BJ (cell line): ENCODE results near the gene CCR3. TPM values are rescaled to one million over a fixed set of nuclear protein-coding genes. Genes with fewer than 3 reads are reported as not detected.

Experiments
- CTCF ChIA-PET: fragments of 350-600 bp; formaldehyde crosslinking; extraction: SDS; loops from one replicate; lab custom pipeline; 2021; ENCODE audit warnings: antibody characterized with exemption, inconsistent platforms; lab: Yijun Ruan, JAX
- POLR2A ChIA-PET: fragments of 300-600 bp; sonication (Branson Sonifier 250); formaldehyde crosslinking; extraction: SDS; loops from one replicate; lab custom pipeline; 2021; ENCODE audit warnings: antibody characterized with exemption; lab: Charles Lee
- DNase-seq: peaks from one replicate; pipeline ENCODE4 v3.0.0-alpha.2; 2011; ENCODE audit warnings: low read depth
- H3K27me3 ChIP-seq: 2 replicates; pipeline ENCODE4 v1.6.0; 2011; ENCODE audit warnings: low read length; ENCODE audit not compliant: control insufficient read depth, insufficient read depth
- H3K36me3 ChIP-seq: 2 replicates; pipeline ENCODE4 v1.5.1; 2011; ENCODE audit warnings: low read length; ENCODE audit not compliant: control insufficient read depth, insufficient read depth
- H3K4me3 ChIP-seq: 2 replicates; pipeline ENCODE4 v1.5.1; 2011; ENCODE audit warnings: low read depth, mild to moderate bottlenecking, control low read depth, low read length
- polyA plus RNA-seq: library from polyadenylated mRNA; depleted of rRNA; stranded (reverse); fragments of >200 nt; gene quantifications from 2 replicates; pipeline ENCODE4 v1.2.3, GENCODE V29; 2011
- TF ChIP-seq, protein P1 (sequence below): IDR thresholded peaks from 2 replicates; pipeline ENCODE4 v1.5.1; 2011; ENCODE audit warnings: low read depth, mild to moderate bottlenecking, control low read depth, inconsistent platforms, low read length, moderate library complexity; ENCODE audit not compliant: insufficient read depth

The CCR3 gene
- polyA plus RNA-seq, 1 experiment, result not detected

DNA sequence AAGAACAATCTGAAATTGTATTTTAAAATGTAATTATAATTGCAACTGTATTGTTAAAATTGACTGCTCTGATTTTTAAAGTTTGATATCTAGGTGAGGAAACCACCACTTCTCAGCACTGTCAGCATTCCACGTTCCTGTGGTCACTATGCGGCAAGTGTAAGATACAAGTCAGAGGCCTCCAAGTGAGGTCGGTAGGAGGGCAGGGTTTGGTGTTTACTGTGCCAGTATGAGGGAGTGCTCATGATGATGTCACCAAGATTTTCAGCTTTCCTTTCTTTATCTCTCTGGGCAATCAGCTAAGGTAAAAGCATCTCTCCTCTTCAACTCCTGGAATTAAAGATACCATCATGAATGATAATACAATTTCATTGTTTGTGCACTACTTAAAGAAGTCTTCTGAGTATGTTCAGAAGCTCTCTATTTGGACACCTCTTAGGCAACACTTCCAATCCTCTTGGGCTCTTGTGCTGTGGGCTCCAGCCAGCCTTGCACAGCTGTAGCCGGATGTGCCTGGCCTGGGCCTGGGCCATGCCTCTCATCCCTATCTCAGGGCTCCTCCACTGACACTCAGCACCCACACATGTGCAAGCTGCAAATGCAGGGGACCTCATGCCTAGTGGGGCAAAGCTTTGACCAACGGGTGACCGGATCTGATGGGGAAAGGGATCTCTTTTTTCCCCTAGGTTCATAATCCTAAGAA lies 42.9 kb downstream of the CCR3 start:
- POLR2A ChIA-PET, result no interaction called here
- TF ChIP-seq, protein P1, sequence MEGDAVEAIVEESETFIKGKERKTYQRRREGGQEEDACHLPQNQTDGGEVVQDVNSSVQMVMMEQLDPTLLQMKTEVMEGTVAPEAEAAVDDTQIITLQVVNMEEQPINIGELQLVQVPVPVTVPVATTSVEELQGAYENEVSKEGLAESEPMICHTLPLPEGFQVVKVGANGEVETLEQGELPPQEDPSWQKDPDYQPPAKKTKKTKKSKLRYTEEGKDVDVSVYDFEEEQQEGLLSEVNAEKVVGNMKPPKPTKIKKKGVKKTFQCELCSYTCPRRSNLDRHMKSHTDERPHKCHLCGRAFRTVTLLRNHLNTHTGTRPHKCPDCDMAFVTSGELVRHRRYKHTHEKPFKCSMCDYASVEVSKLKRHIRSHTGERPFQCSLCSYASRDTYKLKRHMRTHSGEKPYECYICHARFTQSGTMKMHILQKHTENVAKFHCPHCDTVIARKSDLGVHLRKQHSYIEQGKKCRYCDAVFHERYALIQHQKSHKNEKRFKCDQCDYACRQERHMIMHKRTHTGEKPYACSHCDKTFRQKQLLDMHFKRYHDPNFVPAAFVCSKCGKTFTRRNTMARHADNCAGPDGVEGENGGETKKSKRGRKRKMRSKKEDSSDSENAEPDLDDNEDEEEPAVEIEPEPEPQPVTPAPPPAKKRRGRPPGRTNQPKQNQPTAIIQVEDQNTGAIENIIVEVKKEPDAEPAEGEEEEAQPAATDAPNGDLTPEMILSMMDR, result no peak
- no peak overlapping the region for H3K4me3 ChIP-seq
- CTCF ChIA-PET, result no interaction called here
- no peaks in the 10 kb centered on the region for H3K27me3 ChIP-seq
- no peak for DNase-seq
- H3K36me3 ChIP-seq, result no peaks in the 10 kb centered on the region

DNA sequence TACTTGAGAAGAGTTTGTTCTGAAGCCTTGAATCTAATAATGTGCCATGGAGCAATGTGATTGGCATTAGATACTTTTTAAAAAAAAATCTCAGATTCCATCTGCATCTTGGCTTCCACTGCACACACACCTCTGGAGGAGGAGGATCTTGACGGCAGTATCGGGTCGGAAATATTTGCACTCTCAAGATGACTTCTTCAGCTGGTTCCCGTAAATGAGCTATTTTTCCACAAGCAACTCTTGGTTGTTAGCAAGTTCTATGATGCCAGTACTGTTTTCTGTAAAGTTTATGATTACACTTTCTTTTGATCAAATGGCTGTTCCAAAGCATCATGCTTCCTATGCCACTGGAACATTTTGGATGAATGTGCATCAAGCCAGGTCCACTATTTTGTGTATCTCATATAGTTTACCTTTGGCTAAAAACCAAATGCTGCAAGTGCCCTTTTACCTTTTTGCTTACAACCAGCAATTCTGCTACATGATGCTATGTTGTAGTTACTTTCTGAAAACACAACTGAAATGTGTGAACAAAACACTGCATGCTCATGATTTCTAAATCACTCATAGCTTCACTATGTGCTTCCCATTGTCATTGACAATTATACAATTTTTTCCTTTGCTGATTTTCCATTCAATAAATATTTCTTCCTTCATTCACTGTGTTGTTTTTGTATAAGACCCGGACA lies 43.8 kb downstream of the CCR3 start:
- DNase-seq, result no peak
- CTCF ChIA-PET, result no interaction called here
- POLR2A ChIA-PET, result no interaction called here
- no peaks in the 10 kb centered on the region for H3K36me3 ChIP-seq
- TF ChIP-seq, protein P1, result no peak
- H3K27me3 ChIP-seq, result no peaks in the 10 kb centered on the region
- no peak overlapping the region for H3K4me3 ChIP-seq

DNA sequence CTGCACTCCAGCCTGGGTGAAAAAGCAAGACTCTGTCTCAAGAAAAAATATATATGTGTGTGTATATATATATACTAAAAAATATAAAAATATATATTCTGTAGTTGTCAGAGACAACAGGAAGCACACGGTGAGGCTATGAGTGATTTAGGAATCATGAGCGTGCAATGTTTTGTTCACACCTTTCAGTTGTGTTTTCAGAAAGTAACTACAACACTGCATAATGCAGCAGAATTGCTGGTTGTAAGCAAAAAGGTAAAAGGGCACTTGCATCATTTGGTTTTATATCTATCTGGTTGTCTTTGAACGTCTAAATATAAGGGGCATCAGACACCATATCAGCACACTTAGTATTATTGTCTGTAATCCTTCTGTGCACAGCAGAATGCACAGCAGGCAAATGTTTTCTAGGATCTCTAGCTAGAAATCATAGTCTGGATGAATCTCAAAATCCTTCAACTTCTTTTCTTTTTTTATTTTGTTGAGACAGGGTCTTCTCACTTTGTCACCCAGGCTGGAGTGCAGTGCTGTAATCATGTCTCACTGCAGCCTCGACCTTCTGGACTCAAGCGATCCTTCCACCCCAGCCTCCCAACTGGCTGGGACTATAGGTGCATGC lies 44.8 kb downstream of the CCR3 start:
- ChIA-PET CTCF (no interaction called here), POLR2A (interaction anchor here (0.6 kb wide), 1 partner anchor 87 kb away, joined by 3 read pairs; no protein-coding TSS in a partner anchor)
- Histone ChIP-seq H3K36me3 (no peaks in the 10 kb centered on the region), H3K27me3 (no peaks in the 10 kb centered on the region), H3K4me3 (no peak overlapping the region)
- TF ChIP-seq, protein P1, result no peak
- no peak for DNase-seq

DNA sequence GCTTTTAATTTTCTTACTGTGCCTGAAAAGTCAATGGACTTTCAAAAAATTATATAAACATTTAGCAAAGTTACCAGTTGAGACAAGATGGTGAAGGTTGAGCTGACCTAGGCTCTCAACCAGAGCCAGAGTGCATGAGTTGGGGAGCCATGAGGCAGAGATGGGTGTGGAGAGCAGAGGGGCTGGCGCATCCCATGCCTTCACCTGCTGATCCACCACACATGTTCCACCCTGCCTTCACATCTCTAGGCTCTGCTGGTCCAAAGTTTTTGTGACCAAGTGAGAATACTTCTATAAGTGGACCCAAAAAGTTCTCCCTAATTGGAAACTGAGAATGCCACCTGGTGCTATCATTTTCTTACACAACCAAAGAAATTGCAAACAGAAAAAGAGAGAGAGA lies 47.3 kb downstream of the CCR3 start:
- DNase-seq, result no peak
- ChIA-PET CTCF (no interaction called here), POLR2A (no interaction called here)
- H3K4me3 ChIP-seq, result no peak overlapping the region
- TF ChIP-seq, protein P1, result no peak
- H3K27me3 ChIP-seq, result no peaks in the 10 kb centered on the region; the same call in 1 of the 2 replicates
- H3K36me3 ChIP-seq, result no peaks in the 10 kb centered on the region

DNA sequence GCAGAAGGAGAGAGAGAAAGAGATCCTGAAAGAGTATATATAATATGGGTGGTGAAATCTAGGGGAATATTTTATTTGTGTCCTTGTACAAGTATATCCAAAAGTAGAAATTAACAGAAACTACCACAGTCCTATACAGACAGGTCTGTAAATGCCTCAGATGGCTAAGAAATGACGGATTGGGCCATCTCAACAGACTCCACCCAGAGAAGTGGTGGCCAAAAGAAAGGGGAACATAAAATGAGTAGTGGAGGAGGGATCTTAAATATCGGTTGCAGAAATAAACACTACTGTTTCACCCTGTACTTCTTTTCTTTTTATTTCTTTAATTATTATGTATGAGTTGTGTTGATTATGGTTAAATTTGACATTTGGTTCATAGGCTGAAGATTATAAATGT lies 47.7 kb downstream of the CCR3 start:
- CTCF ChIA-PET, result no interaction called here
- POLR2A ChIA-PET, result no interaction called here
- TF ChIP-seq, protein P1, result no peak

More for the DNA sequence above, 47.7 kb downstream of the CCR3 start:
- no peaks in the 10 kb centered on the region; the same call in 1 of the 2 replicates for H3K27me3 ChIP-seq
- no peak overlapping the region for H3K4me3 ChIP-seq
- H3K36me3 ChIP-seq, result no peaks in the 10 kb centered on the region
- DNase-seq, result no peak
